Left ventricle myocardium inferior (tissue), 1 donor: ENCODE results near the gene ETV1. TPM values are rescaled to one million over a fixed set of nuclear protein-coding genes. Genes with fewer than 3 reads are reported as not detected.

ENCODE experiments used
- DNase-seq: peaks from one replicate; pipeline ENCODE4 v3.0.0-alpha.2; 2020
- H3K27ac ChIP-seq: fragments of 200-600 bp; replicated peaks from 2 replicates; pipeline ENCODE4 v1.8.0; 2021
- H3K27me3 ChIP-seq: fragments of 200-600 bp; 2 replicates; pipeline ENCODE4 v1.8.0; 2021; ENCODE audit warnings: low read depth
- H3K36me3 ChIP-seq: fragments of 200-600 bp; 2 replicates; pipeline ENCODE4 v1.8.0; 2021
- H3K4me1 ChIP-seq: fragments of 200-600 bp; 2 replicates; pipeline ENCODE4 v1.8.0; 2021
- H3K4me3 ChIP-seq: fragments of 200-600 bp; 2 replicates; pipeline ENCODE4 v1.8.0; 2021; ENCODE audit warnings: mild to moderate bottlenecking, moderate library complexity
- H3K9me3 ChIP-seq: fragments of 200-600 bp; replicated peaks from 2 replicates; pipeline ENCODE4 v1.8.0; 2021
- CTCF ChIP-seq: fragments of 200-600 bp; IDR thresholded peaks from 2 replicates; pipeline ENCODE4 v1.8.0; 2021; ENCODE audit warnings: antibody characterized with exemption, mild to moderate bottlenecking, borderline replicate concordance
- intact Hi-C: fragments of 100-400 bp; cut with micrococcal nuclease; formaldehyde crosslinking; loops from one replicate; pipeline ENCODE4 v1.11.0; 2022
- total RNA-seq: library from RNA; stranded (reverse); fragmentation: NEBNext Ultra II Directional; extraction: Animal tissue kit (Norgen Biotek cat#: 25700); gene quantifications from one replicate; pipeline ENCODE4 v1.2.1, GENCODE V29; 2021
- donor health status: DM: no; HTN: yes; CAD: no; lungs with severe emphysema.

The ETV1 gene
- total RNA-seq, 1 donor from 2014 or later = 59.7 TPM

- Histone ChIP-seq H3K4me3 (no peak overlapping the region), H3K27me3 (no peaks in the 10 kb centered on the region), H3K36me3 (no peaks in the 10 kb centered on the region), H3K27ac (no peak overlapping the region), H3K9me3 (no peaks in the 10 kb centered on the region), H3K4me1 (no peaks in the 10 kb centered on the region)
- no peak for DNase-seq
- intact Hi-C loops = no loop called here
- no peak for TF ChIP-seq CTCF
Measured at GRCh38 chr7:13846386-13846785, 143.1 kb downstream of the ETV1 start.

DNA sequence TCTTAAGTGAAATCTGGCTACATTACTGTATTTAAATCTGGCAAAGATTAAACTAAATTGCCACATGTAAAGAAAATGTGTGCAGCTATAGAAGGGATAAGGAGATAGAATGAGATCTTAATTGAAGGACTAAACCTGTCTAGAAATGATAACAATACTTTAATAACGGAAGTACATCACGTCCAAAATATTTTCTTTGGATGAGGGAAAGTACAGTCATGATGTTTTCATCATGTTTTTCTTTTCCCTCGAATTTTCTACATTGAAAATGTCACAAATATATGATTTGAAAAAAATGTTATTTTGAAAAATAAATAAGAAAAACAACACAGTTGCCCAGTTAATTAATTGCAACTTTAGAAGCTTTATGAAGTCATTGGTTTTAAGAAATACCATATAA is 143.9 kb downstream of the ETV1 start:
- Histone ChIP-seq H3K36me3 (no peaks in the 10 kb centered on the region), H3K27ac (no peak overlapping the region), H3K4me1 (no peaks in the 10 kb centered on the region), H3K4me3 (no peak overlapping the region), H3K27me3 (no peaks in the 10 kb centered on the region), H3K9me3 (no peaks in the 10 kb centered on the region)
- intact Hi-C loops = no loop called here
- DNase-seq = no peak
- TF ChIP-seq CTCF = no peak

DNA sequence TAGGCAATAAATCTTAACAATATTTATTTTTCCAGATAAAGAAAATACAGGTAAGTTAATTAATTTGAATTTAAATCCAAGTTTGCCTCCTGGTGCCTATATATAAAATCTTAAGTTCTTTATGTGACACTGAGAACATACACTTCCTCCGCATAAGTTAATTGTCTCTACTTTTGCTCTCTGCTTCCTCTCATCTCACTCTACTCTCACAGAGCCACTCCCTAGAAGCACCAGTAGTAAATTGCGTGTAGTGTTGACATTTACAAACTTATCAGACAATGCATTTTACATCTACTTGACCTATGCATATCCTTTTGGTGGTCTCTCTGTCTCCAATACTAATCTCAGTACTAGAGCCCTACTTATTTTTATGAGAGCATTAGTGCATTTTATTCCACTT is 144.5 kb downstream of the ETV1 start:
- intact Hi-C loops = no loop called here
- no peak overlapping the region for H3K27ac ChIP-seq
- H3K4me1 ChIP-seq = no peaks in the 10 kb centered on the region
- H3K9me3 ChIP-seq = no peaks in the 10 kb centered on the region
- no peak overlapping the region for H3K4me3 ChIP-seq
- H3K36me3 ChIP-seq = no peaks in the 10 kb centered on the region
- TF ChIP-seq CTCF = no peak
- no peak for DNase-seq
- no peaks in the 10 kb centered on the region for H3K27me3 ChIP-seq

DNA sequence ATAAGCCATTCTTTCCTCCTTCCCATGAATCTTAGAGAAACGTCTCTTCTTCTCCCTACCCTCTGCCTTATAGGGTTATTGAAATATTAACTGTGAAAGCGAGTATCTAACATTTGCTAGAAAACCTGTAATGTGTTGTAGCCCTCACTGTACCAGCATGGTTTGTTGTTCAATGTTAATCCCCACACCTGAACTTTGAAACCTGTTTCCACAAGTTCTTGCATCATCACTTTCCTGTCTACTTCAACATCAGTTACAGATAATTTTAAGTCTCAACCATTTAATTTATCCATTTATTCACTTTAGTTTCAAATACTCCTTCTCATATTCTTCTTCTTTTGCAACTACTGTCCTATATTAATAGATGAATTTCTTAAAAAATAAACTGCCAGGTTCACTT is 148.2 kb downstream of the ETV1 start:
- TF ChIP-seq CTCF = no peak
- Histone ChIP-seq H3K36me3 (no peaks in the 10 kb centered on the region), H3K9me3 (no peaks in the 10 kb centered on the region), H3K4me1 (no peaks in the 10 kb centered on the region), H3K27me3 (no peaks in the 10 kb centered on the region), H3K27ac (no peak overlapping the region), H3K4me3 (no peak overlapping the region)
- intact Hi-C loops = no loop called here
- DNase-seq = no peak
